GM18502 (cell line): ENCODE measurements around the gene NPTN.

Source experiments
- ATAC-seq: cut with Tn5 transposase; IDR thresholded peaks from one replicate; pipeline ENCODE4 v1.9.1; 2021; ENCODE audit warnings: mild to moderate bottlenecking; ENCODE audit not compliant: unreplicated experiment, poor library complexity

The NPTN gene

GRCh38 chr15:73527598-73527997 lies 105.6 kb downstream of the NPTN start:
- no peak for ATAC-seq

GRCh38 chr15:73524919-73525318 lies 108.3 kb downstream of the NPTN start:
- ATAC-seq: no peak

DNA sequence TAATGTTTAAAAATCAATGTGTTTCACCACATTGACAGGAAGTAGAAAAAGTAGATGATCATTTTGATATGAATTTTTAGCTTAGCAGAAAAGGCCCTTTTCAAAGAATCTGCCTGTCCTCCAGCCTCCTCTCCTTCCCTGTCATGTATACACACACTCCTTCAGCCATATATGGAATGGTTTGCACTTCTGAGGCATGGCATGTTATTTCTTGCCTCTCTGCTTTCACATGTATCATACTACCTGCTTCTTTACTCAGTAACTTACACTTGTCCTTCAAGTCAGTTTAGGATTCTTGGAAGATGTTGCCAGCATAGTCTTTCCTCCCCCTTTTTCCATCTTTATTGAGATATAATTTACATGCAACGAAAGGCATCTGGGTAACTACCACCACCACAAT lies 111.2 kb downstream of the NPTN start:
- ATAC-seq: no peak

GRCh38 chr15:73518876-73519733 lies 114.1 kb downstream of the NPTN start:
- ATAC-seq: no peak

GRCh38 chr15:73518180-73518862 lies 114.9 kb downstream of the NPTN start:
- no peak for ATAC-seq

GRCh38 chr15:73517566-73517965 lies 115.6 kb downstream of the NPTN start:
- no peak for ATAC-seq

DNA sequence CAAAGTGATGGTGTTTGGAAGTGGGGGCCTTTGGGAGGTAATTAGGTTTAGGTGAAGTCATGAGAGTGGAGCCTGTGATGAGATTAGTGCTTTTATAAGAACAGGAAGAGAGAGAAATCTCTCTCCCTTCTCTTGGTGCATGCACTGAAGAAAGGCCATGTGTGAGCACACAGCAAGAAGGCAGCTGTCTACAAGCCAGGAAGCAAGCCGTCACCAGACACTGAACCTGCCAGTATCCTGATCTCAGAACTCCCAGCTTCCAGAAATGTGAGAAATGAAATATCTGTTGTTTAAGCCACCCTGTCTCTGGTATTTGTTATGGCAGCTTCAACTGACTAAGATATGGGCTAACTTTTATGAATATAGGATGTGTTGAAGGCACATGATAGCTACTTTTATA lies 117.7 kb downstream of the NPTN start:
- ATAC-seq: no peak
